ENCODE measurements around the gene RPS3A. TPM values are rescaled to one million over a fixed set of nuclear protein-coding genes. Genes with fewer than 3 reads are reported as not detected.

Gene RPS3A
- total and polyA plus RNA-seq, 2 donors (not counting 3 experiments of a cell fraction or from before 2014, with no cell fraction given), result 1,367 to 1,494 TPM

DNA sequence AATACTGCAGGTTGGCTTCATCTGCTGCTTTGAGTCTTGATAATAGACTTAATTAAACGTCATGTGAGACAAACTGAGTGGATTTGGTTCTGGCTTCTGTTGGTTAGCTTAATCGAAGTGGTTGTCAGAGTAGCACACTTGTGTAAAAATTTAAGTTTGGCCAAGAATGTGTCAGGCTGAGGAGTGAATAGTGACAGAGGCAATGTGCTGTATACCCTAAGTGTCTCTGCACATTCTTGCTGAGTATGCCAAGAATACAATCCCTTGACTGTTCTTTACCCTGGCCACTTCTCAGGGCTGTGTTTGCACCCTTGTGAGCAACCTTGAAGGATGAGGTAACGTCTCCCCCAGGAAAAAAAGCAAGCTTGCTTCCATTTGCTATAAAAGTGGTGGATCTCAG, 14.9 kb downstream of the RPS3A start:
- intact Hi-C loops (cut with micrococcal nuclease) (no loop called here), dilution Hi-C loops (cut with MboI; ENCODE audit: extremely low pct_ligation_motif_present, low sequenced_read_pairs) (no loop called here)
- H3K36me3 ChIP-seq (ENCODE audit: control insufficient read depth in 2 of 2, extremely low read depth in 1 of 2, insufficient read depth in 2 of 2, low read length in 2 of 2), result peaks cover 0 to 13% of the 10 kb centered on the region in 2 experiments
- H3K27ac ChIP-seq (ENCODE audit: insufficient read depth, low read depth, low read length), result no peak overlapping the region
- H3K4me3 ChIP-seq (replicated peaks in 1 of 3; ENCODE audit: insufficient read depth in 1 of 3, low read depth in 1 of 3, low read length in 3 of 3), result no peak overlapping the region
- DNase-seq (ENCODE audit: low read depth, low spot score) (no peak), FAIRE-seq (no peak)
- no peaks in the 10 kb centered on the region for H3K27me3 ChIP-seq (ENCODE audit: control insufficient read depth in 2 of 2, insufficient read depth in 2 of 2, low read length in 2 of 2)
- H4K20me1 ChIP-seq (replicated peaks; ENCODE audit: control insufficient read depth, extremely low read depth, insufficient read depth, low read length), result no peaks in the 10 kb centered on the region
- no peaks in the 10 kb centered on the region for H3K9me1 ChIP-seq (replicated peaks; ENCODE audit: control insufficient read depth, extremely low read depth, insufficient read depth, low read length)
- CTCF ChIA-PET, result interaction anchor here (1.0 to 1.8 kb wide), 2 partner anchors 9 to 490 kb away, joined by 3 to 7 read pairs; no protein-coding TSS in a partner anchor
- H3K9me3 ChIP-seq (replicated peaks; ENCODE audit: control insufficient read depth, insufficient read depth, low read length), result no peaks in the 10 kb centered on the region
- no peaks in the 10 kb centered on the region for H3K4me1 ChIP-seq (ENCODE audit: control insufficient read depth, extremely low read depth, insufficient read depth, low read length)
- no peak overlapping the region for H3K9ac ChIP-seq (replicated peaks; ENCODE audit: extremely low read depth, insufficient read depth, low read length)
- H2AFZ ChIP-seq (ENCODE audit: low read depth, low read length), result no peak overlapping the region
- H3K79me2 ChIP-seq (ENCODE audit: control insufficient read depth, insufficient read depth, low read length), result no peaks in the 10 kb centered on the region
- no peak for TF ChIP-seq EZH2 (IDR thresholded peaks at IDR 0.05; ENCODE audit: borderline replicate concordance, low read depth, low read length, severe bottlenecking)
- TF ChIP-seq POLR2AphosphoS5 (IDR thresholded peaks at IDR 0.05; ENCODE audit: insufficient read depth, low read depth, low read length), result no peak
- no peak for TF ChIP-seq MYC (IDR thresholded peaks at IDR 0.05; ENCODE audit: low read depth, low read length)
- TF ChIP-seq, protein P1, sequence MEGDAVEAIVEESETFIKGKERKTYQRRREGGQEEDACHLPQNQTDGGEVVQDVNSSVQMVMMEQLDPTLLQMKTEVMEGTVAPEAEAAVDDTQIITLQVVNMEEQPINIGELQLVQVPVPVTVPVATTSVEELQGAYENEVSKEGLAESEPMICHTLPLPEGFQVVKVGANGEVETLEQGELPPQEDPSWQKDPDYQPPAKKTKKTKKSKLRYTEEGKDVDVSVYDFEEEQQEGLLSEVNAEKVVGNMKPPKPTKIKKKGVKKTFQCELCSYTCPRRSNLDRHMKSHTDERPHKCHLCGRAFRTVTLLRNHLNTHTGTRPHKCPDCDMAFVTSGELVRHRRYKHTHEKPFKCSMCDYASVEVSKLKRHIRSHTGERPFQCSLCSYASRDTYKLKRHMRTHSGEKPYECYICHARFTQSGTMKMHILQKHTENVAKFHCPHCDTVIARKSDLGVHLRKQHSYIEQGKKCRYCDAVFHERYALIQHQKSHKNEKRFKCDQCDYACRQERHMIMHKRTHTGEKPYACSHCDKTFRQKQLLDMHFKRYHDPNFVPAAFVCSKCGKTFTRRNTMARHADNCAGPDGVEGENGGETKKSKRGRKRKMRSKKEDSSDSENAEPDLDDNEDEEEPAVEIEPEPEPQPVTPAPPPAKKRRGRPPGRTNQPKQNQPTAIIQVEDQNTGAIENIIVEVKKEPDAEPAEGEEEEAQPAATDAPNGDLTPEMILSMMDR (IDR thresholded peaks at IDR 0.05; ENCODE audit: extremely low read depth in 1 of 2, insufficient read depth in 1 of 2, low read depth in 1 of 2, low read length in 2 of 2), result no peak
- TF ChIP-seq POLR2A (IDR thresholded peaks at IDR 0.05; ENCODE audit: low read depth, low read length), result no peak
- POLR2A ChIA-PET, result no interaction called here
- H3K4me2 ChIP-seq (ENCODE audit: insufficient read depth, low read length), result no peak overlapping the region
- no TSS peak for BruUV-seq (replicated peaks)

DNA sequence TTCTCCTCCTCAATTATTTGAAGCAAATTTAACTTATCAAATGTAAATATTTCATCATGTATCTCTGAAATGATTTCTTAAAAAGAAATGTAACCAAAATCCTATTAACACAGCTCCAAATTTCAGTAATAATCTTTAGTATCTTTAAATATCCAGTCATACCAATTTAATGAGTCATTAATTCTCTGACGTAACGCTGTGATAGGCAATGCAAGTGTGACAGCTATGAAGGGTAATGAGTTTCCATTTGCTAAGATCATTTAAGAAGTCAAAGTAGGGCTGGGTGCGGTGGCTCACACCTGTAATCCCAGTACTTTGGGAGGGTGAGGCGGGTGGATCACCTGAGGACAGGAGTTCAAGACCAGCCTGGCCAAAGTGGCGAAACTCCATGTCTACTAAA, 15.6 kb downstream of the RPS3A start:
- dilution Hi-C loops (cut with MboI; ENCODE audit: extremely low pct_ligation_motif_present, low sequenced_read_pairs) (no loop called here), intact Hi-C loops (cut with micrococcal nuclease) (loop anchor here (5.0 kb wide), 1 partner anchor 647 kb away; the partner anchor contains the start of gene GATB)
- CTCF ChIA-PET, result interaction anchor here (0.7 to 1.8 kb wide), 3 partner anchors 9 to 503 kb away, joined by 3 to 7 read pairs (median 3); no protein-coding TSS in a partner anchor
- POLR2A ChIA-PET, result interaction anchor here (0.7 kb wide), 1 partner anchor 15 kb away, joined by 6 read pairs; no protein-coding TSS in a partner anchor
- Histone ChIP-seq H3K9ac (replicated peaks; ENCODE audit: extremely low read depth, insufficient read depth, low read length) (no peak overlapping the region), H3K4me1 (ENCODE audit: control insufficient read depth, extremely low read depth, insufficient read depth, low read length) (no peaks in the 10 kb centered on the region), H3K4me3 (replicated peaks in 1 of 3; ENCODE audit: insufficient read depth in 1 of 3, low read depth in 1 of 3, low read length in 3 of 3) (no peak overlapping the region), H3K9me1 (replicated peaks; ENCODE audit: control insufficient read depth, extremely low read depth, insufficient read depth, low read length) (no peaks in the 10 kb centered on the region), H2AFZ (ENCODE audit: low read depth, low read length) (no peak overlapping the region), H3K9me3 (replicated peaks; ENCODE audit: control insufficient read depth, insufficient read depth, low read length) (no peaks in the 10 kb centered on the region), H3K36me3 (ENCODE audit: control insufficient read depth in 2 of 2, extremely low read depth in 1 of 2, insufficient read depth in 2 of 2, low read length in 2 of 2) (peaks cover 3 to 13% of the 10 kb centered on the region in 2 experiments), H3K4me2 (ENCODE audit: insufficient read depth, low read length) (no peak overlapping the region), H3K27me3 (ENCODE audit: control insufficient read depth in 2 of 2, insufficient read depth in 2 of 2, low read length in 2 of 2) (no peaks in the 10 kb centered on the region), H3K79me2 (ENCODE audit: control insufficient read depth, insufficient read depth, low read length) (no peaks in the 10 kb centered on the region), H3K27ac (ENCODE audit: insufficient read depth, low read depth, low read length) (no peak overlapping the region), H4K20me1 (replicated peaks; ENCODE audit: control insufficient read depth, extremely low read depth, insufficient read depth, low read length) (no peaks in the 10 kb centered on the region)
- FAIRE-seq (no peak), DNase-seq (ENCODE audit: low read depth, low spot score) (no peak)
- BruUV-seq (replicated peaks), result no TSS peak
- TF ChIP-seq MYC (IDR thresholded peaks at IDR 0.05; ENCODE audit: low read depth, low read length) (no peak), JUN (IDR thresholded peaks at IDR 0.05; ENCODE audit: borderline replicate concordance, insufficient read depth, insufficient read length, low read depth) (no peak), EZH2 (IDR thresholded peaks at IDR 0.05; ENCODE audit: borderline replicate concordance, low read depth, low read length, severe bottlenecking) (no peak), POLR2A (IDR thresholded peaks at IDR 0.05; ENCODE audit: low read depth, low read length) (no peak), GATA2 (IDR thresholded peaks at IDR 0.05; ENCODE audit: insufficient read depth, insufficient read length, low read depth, low read length) (no peak), FOS (IDR thresholded peaks at IDR 0.05; ENCODE audit: borderline replicate concordance, insufficient read depth, low read length) (no peak), POLR2AphosphoS5 (IDR thresholded peaks at IDR 0.05; ENCODE audit: insufficient read depth, low read depth, low read length) (no peak)
- TF ChIP-seq, protein P2, sequence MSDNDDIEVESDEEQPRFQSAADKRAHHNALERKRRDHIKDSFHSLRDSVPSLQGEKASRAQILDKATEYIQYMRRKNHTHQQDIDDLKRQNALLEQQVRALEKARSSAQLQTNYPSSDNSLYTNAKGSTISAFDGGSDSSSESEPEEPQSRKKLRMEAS (IDR thresholded peaks at IDR 0.05; ENCODE audit: insufficient read depth, insufficient read length), result no peak
- TF ChIP-seq, protein P1 (IDR thresholded peaks at IDR 0.05; ENCODE audit: extremely low read depth in 1 of 2, insufficient read depth in 1 of 2, low read depth in 1 of 2, low read length in 2 of 2), result no peak

All from endothelial cell of umbilical vein (primary cell).